Measurements from ENCODE around the gene TLE1. TPM values are rescaled to one million over a fixed set of nuclear protein-coding genes. Genes with fewer than 3 reads are reported as not detected.

TLE1 gene
- total and polyA plus RNA-seq, 10 of the 15 experiments (the other 5 are each of a cell fraction or from before 2014, with no cell fraction given), result 0.04 to 0.23 (median 0.10) TPM; not detected in 6

DNA sequence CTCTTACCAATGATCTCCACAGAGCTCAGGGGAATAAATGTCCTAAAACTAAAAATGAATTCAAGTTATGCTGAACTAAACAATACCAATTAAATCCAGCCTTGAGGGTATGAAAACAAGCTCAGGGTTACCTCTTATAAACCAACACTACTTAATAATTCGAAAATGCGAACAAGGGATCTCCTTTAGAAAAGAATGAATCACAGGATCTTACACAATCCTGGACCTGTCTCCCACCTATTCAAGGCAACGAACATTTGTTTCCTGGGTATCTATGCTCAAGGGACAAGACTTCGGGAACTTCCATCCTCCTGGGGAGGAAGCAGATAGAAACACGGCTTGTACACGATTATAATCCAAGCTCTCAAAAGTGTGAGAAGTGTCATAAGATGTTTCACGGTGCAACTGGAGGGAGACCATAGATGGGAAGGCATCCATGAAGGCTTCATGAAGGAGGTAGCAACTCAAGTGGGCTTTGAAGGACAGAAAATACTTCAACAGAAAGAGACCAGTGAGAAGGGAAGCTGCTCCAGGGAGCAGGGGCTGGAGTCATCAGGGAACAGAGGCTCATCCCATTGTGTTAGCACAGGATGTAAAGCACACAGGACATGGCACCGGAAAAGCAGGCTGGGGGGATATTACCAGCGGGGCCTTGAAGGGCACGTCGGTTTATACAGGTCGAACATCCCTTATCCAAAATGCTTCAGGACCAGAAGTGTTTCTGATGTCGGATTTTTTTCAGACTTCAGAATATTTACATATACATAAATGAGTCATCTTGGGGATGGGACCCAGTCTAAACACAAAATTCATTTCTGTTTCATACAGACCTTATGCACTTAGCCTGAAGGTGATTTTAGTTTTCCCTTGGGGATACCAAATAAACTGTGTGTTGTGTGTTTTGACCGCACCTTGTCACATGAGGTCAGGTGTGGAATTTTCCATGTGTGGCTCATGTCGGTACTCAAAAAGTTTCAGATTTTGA is 87.4 kb downstream of the TLE1 start:
- no TSS peak for BruUV-seq (replicated peaks)
- RAD21 ChIA-PET (ENCODE audit: unreplicated experiment), result no interaction called here
- SMC1A ChIA-PET (ENCODE audit: uncharacterized antibody, unreplicated experiment), result interaction anchor here (0.7 kb wide), 1 partner anchor 435 kb away, joined by 3 read pairs; no protein-coding TSS in a partner anchor
- no peak overlapping the region for H3K9ac ChIP-seq (ENCODE audit: control insufficient read depth, insufficient read depth, low read length)
- CTCF ChIA-PET, result no interaction called here
- TF ChIP-seq RAD21 (IDR thresholded peaks at IDR 0.05; ENCODE audit: insufficient read depth, low read depth, low read length) (no peak), MEF2B (IDR thresholded peaks at IDR 0.05; ENCODE audit: partially characterized antibody, poor library complexity, severe bottlenecking) (peak; percentile 41)
- no peaks in the 10 kb centered on the region for H4K20me1 ChIP-seq (ENCODE audit: control insufficient read depth, insufficient read depth)
- no peaks in the 10 kb centered on the region; the same call in 2 of the 3 replicates for H3K9me3 ChIP-seq (replicated peaks; ENCODE audit: control insufficient read depth, insufficient read depth, low read length)
- ATAC-seq (no peak), DNase-seq (ENCODE audit: low read depth, low spot score) (no peak), FAIRE-seq (no peak)
- POLR2A ChIA-PET, result interaction anchor here (0.7 kb wide), 1 partner anchor 750 kb away, joined by 3 read pairs; no protein-coding TSS in a partner anchor
- WGBS (ENCODE audit: insufficient coverage, insufficient replicate concordance, low lambda C conversion rate, missing lambda C conversion rate), result 40% methylated on average over 15 of the region's 15 CpGs
- no peaks in the 10 kb centered on the region for H3K36me3 ChIP-seq (ENCODE audit: control insufficient read depth in 2 of 2, insufficient read depth in 2 of 2, low read length in 1 of 2)
- H3K27me3 ChIP-seq (replicated peaks in 1 of 2; ENCODE audit: control insufficient read depth in 2 of 2, insufficient read depth in 2 of 2, low read length in 1 of 2), result no peaks in the 10 kb centered on the region
- no peak overlapping the region for H3K4me3 ChIP-seq
- H3K79me2 ChIP-seq (ENCODE audit: control insufficient read depth, insufficient read depth, low read length), result no peaks in the 10 kb centered on the region
- no peak overlapping the region for H3K27ac ChIP-seq (ENCODE audit: control insufficient read depth, insufficient read depth)
- no peak overlapping the region for H3K4me2 ChIP-seq (ENCODE audit: control insufficient read depth, insufficient read depth)
- no peak overlapping the region for H2AFZ ChIP-seq (ENCODE audit: control insufficient read depth, low read depth, low read length)
- in situ Hi-C loops (cut with MboI) (no loop called here), intact Hi-C loops (cut with micrococcal nuclease; ENCODE audit: unreplicated experiment) (no loop called here)
- no peaks in the 10 kb centered on the region for H3K4me1 ChIP-seq (ENCODE audit: control insufficient read depth, insufficient read depth, low read length)

DNA sequence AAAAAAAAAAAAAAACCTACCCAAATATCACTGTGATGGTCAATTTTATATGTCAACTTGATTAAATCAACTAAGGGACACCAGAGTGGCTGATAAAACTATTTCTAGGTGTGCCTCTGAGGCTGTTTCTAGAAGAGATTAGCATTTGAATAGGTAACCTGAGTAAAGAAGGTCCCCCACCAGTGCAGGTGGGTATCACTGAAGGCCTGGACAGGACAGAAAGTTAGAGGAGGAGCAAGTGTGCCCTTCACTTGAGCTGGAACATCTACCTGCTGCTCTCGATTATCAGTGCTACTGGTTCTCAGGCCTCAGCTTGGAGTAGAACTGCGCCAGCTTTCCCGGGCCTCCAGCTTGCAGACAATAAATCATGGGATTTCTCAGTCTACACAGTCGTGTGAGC is 88.7 kb downstream of the TLE1 start:
- ChIA-PET SMC1A (ENCODE audit: uncharacterized antibody, unreplicated experiment) (no interaction called here), POLR2A (interaction anchor here (0.7 kb wide), 2 partner anchors 752 to 1671 kb away, joined by 3 to 5 read pairs; no protein-coding TSS in a partner anchor), RAD21 (ENCODE audit: unreplicated experiment) (no interaction called here), CTCF (no interaction called here)
- WGBS (ENCODE audit: insufficient coverage, insufficient replicate concordance, low lambda C conversion rate, missing lambda C conversion rate), result 75% methylated on average over 4 of the region's 4 CpGs
- DNase-seq (ENCODE audit: low read depth, low spot score) (no peak), ATAC-seq (no peak), FAIRE-seq (no peak)
- H3K27me3 ChIP-seq (replicated peaks in 1 of 2; ENCODE audit: control insufficient read depth in 2 of 2, insufficient read depth in 2 of 2, low read length in 1 of 2), result no peaks in the 10 kb centered on the region
- H2AFZ ChIP-seq (ENCODE audit: control insufficient read depth, low read depth, low read length), result no peak overlapping the region
- H3K4me1 ChIP-seq (ENCODE audit: control insufficient read depth, insufficient read depth, low read length), result no peaks in the 10 kb centered on the region
- H3K36me3 ChIP-seq (ENCODE audit: control insufficient read depth in 2 of 2, insufficient read depth in 2 of 2, low read length in 1 of 2), result no peaks in the 10 kb centered on the region
- H4K20me1 ChIP-seq (ENCODE audit: control insufficient read depth, insufficient read depth), result no peaks in the 10 kb centered on the region
- no TSS peak for BruUV-seq (replicated peaks)
- in situ Hi-C loops (cut with MboI), result no loop called here
- no peak overlapping the region for H3K9ac ChIP-seq (ENCODE audit: control insufficient read depth, insufficient read depth, low read length)
- no peak overlapping the region for H3K4me3 ChIP-seq
- H3K27ac ChIP-seq (ENCODE audit: control insufficient read depth, insufficient read depth), result no peak overlapping the region
- intact Hi-C loops (cut with micrococcal nuclease; ENCODE audit: unreplicated experiment), result no loop called here
- no peaks in the 10 kb centered on the region for H3K79me2 ChIP-seq (ENCODE audit: control insufficient read depth, insufficient read depth, low read length)
- H3K4me2 ChIP-seq (ENCODE audit: control insufficient read depth, insufficient read depth), result no peak overlapping the region
- no peaks in the 10 kb centered on the region; the same call in 2 of the 3 replicates for H3K9me3 ChIP-seq (replicated peaks; ENCODE audit: control insufficient read depth, insufficient read depth, low read length)
- TF ChIP-seq, protein P1, sequence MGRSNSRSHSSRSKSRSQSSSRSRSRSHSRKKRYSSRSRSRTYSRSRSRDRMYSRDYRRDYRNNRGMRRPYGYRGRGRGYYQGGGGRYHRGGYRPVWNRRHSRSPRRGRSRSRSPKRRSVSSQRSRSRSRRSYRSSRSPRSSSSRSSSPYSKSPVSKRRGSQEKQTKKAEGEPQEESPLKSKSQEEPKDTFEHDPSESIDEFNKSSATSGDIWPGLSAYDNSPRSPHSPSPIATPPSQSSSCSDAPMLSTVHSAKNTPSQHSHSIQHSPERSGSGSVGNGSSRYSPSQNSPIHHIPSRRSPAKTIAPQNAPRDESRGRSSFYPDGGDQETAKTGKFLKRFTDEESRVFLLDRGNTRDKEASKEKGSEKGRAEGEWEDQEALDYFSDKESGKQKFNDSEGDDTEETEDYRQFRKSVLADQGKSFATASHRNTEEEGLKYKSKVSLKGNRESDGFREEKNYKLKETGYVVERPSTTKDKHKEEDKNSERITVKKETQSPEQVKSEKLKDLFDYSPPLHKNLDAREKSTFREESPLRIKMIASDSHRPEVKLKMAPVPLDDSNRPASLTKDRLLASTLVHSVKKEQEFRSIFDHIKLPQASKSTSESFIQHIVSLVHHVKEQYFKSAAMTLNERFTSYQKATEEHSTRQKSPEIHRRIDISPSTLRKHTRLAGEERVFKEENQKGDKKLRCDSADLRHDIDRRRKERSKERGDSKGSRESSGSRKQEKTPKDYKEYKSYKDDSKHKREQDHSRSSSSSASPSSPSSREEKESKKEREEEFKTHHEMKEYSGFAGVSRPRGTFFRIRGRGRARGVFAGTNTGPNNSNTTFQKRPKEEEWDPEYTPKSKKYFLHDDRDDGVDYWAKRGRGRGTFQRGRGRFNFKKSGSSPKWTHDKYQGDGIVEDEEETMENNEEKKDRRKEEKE (IDR thresholded peaks at IDR 0.05), result no peak
- TF ChIP-seq CREB1 (IDR thresholded peaks at IDR 0.05; ENCODE audit: low read depth) (no peak), PAX5 (IDR thresholded peaks at IDR 0.05; ENCODE audit: borderline replicate concordance, low read depth, low read length) (no peak), SMAD5 (IDR thresholded peaks at IDR 0.05; ENCODE audit: low read depth) (no peak), CBX5 (IDR thresholded peaks at IDR 0.05; ENCODE audit: low read depth) (no peak), KAT2A (conservative IDR thresholded peaks at IDR 0.05; ENCODE audit: control insufficient read depth, low read depth, low read length) (no peak), CEBPB (IDR thresholded peaks at IDR 0.05; ENCODE audit: borderline replicate concordance in 1 of 2, low read depth in 2 of 2, low read length in 2 of 2) (no peak), NBN (IDR thresholded peaks at IDR 0.05) (no peak)
- TF ChIP-seq, protein P2, sequence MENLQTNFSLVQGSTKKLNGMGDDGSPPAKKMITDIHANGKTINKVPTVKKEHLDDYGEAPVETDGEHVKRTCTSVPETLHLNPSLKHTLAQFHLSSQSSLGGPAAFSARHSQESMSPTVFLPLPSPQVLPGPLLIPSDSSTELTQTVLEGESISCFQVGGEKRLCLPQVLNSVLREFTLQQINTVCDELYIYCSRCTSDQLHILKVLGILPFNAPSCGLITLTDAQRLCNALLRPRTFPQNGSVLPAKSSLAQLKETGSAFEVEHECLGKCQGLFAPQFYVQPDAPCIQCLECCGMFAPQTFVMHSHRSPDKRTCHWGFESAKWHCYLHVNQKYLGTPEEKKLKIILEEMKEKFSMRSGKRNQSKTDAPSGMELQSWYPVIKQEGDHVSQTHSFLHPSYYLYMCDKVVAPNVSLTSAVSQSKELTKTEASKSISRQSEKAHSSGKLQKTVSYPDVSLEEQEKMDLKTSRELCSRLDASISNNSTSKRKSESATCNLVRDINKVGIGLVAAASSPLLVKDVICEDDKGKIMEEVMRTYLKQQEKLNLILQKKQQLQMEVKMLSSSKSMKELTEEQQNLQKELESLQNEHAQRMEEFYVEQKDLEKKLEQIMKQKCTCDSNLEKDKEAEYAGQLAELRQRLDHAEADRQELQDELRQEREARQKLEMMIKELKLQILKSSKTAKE (IDR thresholded peaks at IDR 0.05; ENCODE audit: low read depth, poor library complexity, severe bottlenecking), result no peak

Measured in GM12878 (cell line).